ENCODE data around the gene MYLK4. TPM values are rescaled to one million over a fixed set of nuclear protein-coding genes. Genes with fewer than 3 reads are reported as not detected.

The MYLK4 gene
- total RNA-seq, 1 experiment from 2014 or later: 0.93 TPM

GRCh38 chr6:2615251-2615650 is 135.5 kb downstream of the MYLK4 start:
- POLR2A ChIA-PET: interaction anchor here (0.6 kb wide), 1 partner anchor 323 kb away, joined by 3 read pairs; no protein-coding TSS in a partner anchor

GRCh38 chr6:2614846-2615245 is 135.9 kb downstream of the MYLK4 start:
- Mint-ChIP-seq H3K27me3 (ENCODE audit: insufficient read depth, unreplicated experiment) (no peaks in the 10 kb centered on the region), H3K4me3 (ENCODE audit: unreplicated experiment) (no peak overlapping the region), H3K4me1 (ENCODE audit: insufficient read depth, unreplicated experiment) (no peaks in the 10 kb centered on the region), H3K36me3 (ENCODE audit: insufficient read depth, unreplicated experiment) (no peaks in the 10 kb centered on the region), H3K27ac (ENCODE audit: low read depth, unreplicated experiment) (no peak overlapping the region), H3K9me3 (ENCODE audit: unreplicated experiment) (no peaks in the 10 kb centered on the region)
- TF ChIP-seq, protein P1, sequence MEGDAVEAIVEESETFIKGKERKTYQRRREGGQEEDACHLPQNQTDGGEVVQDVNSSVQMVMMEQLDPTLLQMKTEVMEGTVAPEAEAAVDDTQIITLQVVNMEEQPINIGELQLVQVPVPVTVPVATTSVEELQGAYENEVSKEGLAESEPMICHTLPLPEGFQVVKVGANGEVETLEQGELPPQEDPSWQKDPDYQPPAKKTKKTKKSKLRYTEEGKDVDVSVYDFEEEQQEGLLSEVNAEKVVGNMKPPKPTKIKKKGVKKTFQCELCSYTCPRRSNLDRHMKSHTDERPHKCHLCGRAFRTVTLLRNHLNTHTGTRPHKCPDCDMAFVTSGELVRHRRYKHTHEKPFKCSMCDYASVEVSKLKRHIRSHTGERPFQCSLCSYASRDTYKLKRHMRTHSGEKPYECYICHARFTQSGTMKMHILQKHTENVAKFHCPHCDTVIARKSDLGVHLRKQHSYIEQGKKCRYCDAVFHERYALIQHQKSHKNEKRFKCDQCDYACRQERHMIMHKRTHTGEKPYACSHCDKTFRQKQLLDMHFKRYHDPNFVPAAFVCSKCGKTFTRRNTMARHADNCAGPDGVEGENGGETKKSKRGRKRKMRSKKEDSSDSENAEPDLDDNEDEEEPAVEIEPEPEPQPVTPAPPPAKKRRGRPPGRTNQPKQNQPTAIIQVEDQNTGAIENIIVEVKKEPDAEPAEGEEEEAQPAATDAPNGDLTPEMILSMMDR (IDR thresholded peaks at IDR 0.05; ENCODE audit: unreplicated experiment): no peak
- DNase-seq (ENCODE audit: unreplicated experiment): no peak
- intact Hi-C loops (cut with micrococcal nuclease): no loop called here
- BruUV-seq (replicated peaks): no TSS peak
- ChIA-PET CTCF (interaction anchor here (0.6 kb wide), 1 partner anchor 184 kb away, joined by 3 read pairs; no protein-coding TSS in a partner anchor), POLR2A (interaction anchor here (0.6 kb wide), 1 partner anchor 322 kb away, joined by 3 read pairs; no protein-coding TSS in a partner anchor)

More at GRCh38 chr6:2615251-2615650, 135.5 kb downstream of the MYLK4 start:
- H3K4me3 Mint-ChIP-seq (ENCODE audit: unreplicated experiment): no peak overlapping the region
- no peaks in the 10 kb centered on the region for H3K4me1 Mint-ChIP-seq (ENCODE audit: insufficient read depth, unreplicated experiment)
- TF ChIP-seq, protein P1 (IDR thresholded peaks at IDR 0.05; ENCODE audit: unreplicated experiment): no peak
- CTCF ChIA-PET: interaction anchor here (0.6 kb wide), 2 partner anchors 184 to 920 kb away, joined by 3 to 4 read pairs; no protein-coding TSS in a partner anchor
- H3K27ac Mint-ChIP-seq (ENCODE audit: low read depth, unreplicated experiment): no peak overlapping the region
- intact Hi-C loops (cut with micrococcal nuclease): no loop called here
- no peaks in the 10 kb centered on the region for H3K27me3 Mint-ChIP-seq (ENCODE audit: insufficient read depth, unreplicated experiment)
- DNase-seq (ENCODE audit: unreplicated experiment): no peak
- no peaks in the 10 kb centered on the region for H3K9me3 Mint-ChIP-seq (ENCODE audit: unreplicated experiment)
- no peaks in the 10 kb centered on the region for H3K36me3 Mint-ChIP-seq (ENCODE audit: insufficient read depth, unreplicated experiment)
- BruUV-seq (replicated peaks): no TSS peak

DNA sequence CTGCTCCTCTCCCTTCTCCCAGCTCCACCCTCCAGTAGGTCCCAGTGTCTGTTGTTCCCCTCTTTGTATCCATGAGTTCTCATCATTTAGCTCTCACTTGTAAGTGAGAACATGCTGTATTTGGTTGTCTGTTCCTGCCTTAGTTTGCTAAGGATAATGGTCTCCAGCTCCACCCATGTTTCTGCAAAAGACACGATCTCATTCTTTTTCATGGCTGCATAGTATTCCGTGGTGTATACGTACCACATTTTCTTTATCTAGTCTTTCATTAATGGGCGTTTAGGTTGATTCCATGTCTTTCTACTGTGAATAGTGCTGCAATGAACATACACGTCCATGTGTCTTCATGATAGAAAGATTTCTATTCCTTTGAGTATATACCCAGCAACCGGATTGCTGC is 136.6 kb downstream of the MYLK4 start:
- Mint-ChIP-seq H3K4me1 (ENCODE audit: insufficient read depth, unreplicated experiment) (no peaks in the 10 kb centered on the region), H3K36me3 (ENCODE audit: insufficient read depth, unreplicated experiment) (no peaks in the 10 kb centered on the region)
- TF ChIP-seq, protein P1 (IDR thresholded peaks at IDR 0.05; ENCODE audit: unreplicated experiment): no peak

More for the DNA sequence above, 136.6 kb downstream of the MYLK4 start:
- DNase-seq (ENCODE audit: unreplicated experiment): no peak
- no peak overlapping the region for H3K27ac Mint-ChIP-seq (ENCODE audit: low read depth, unreplicated experiment)
- BruUV-seq (replicated peaks): no TSS peak
- no peaks in the 10 kb centered on the region for H3K27me3 Mint-ChIP-seq (ENCODE audit: insufficient read depth, unreplicated experiment)
- no peak overlapping the region for H3K4me3 Mint-ChIP-seq (ENCODE audit: unreplicated experiment)
- ChIA-PET POLR2A (no interaction called here), CTCF (interaction anchor here (0.6 to 0.8 kb wide), 2 partner anchors 8 to 462 kb away, joined by 3 to 4 read pairs; no protein-coding TSS in a partner anchor)
- no peaks in the 10 kb centered on the region for H3K9me3 Mint-ChIP-seq (ENCODE audit: unreplicated experiment)
- intact Hi-C loops (cut with micrococcal nuclease): no loop called here

Other genes starting within 250 kb of the MYLK4 start
- 33.4 and 44.8 TPM in 2 replicates for gene WRNIP1, start 14.5 kb upstream of the MYLK4 start, total RNA-seq (2022)
- 20.8 and 28.0 TPM in 2 replicates for gene SERPINB1, start 90.9 kb upstream of the MYLK4 start, total RNA-seq (2022)
- not detected in 2 replicates for gene SERPINB9, start 152.4 kb upstream of the MYLK4 start, total RNA-seq (2022)
- gene SERPINB6, start 220.6 kb upstream of the MYLK4 start, total RNA-seq (2022): 68.5 and 75.6 TPM in 2 replicates
- 18.6 and 20.0 TPM in 2 replicates for gene NQO2, start 249.0 kb upstream of the MYLK4 start, total RNA-seq (2022)